Right lobe of liver (tissue), 6 donors: Measurements from ENCODE around the gene PNMA8C. TPM values are rescaled to one million over a fixed set of nuclear protein-coding genes. Genes with fewer than 3 reads are reported as not detected.
"Not testable (repeated sequence)": the region's sequence is repeated elsewhere in the genome, so short reads cannot be mapped to it uniquely, and the experiment has no call there.

ENCODE experiments used
- ATAC-seq, 4 donors: fragments of 200-7000 bp; cut with Tn5 transposase; one replicate each; pipeline ENCODE4 v1.9.1; 2020; ENCODE audit warnings: mild to moderate bottlenecking in 4 of 4, moderate library complexity in 4 of 4
- DNase-seq, 3 donors: peaks; one replicate each; pipeline ENCODE4 v3.0.0-alpha.2; 2020
- H3K27ac ChIP-seq, 3 donors: fragments of 200-600 bp; one replicate each; pipeline ENCODE4 v1.8.0; 2022
- H3K27me3 ChIP-seq, 2 donors: fragments of 200-600 bp; one replicate each; pipeline ENCODE4 v1.8.0; 2022
- H3K36me3 ChIP-seq, 4 donors: fragments of 200-600 bp; sonication (generic) in 1 of 4; one replicate each; pipeline versions ENCODE4 v1.5.1 to v1.8.0; 2017 to 2022; ENCODE audit warnings: control low read depth in 1 of 4
- H3K4me1 ChIP-seq, 4 donors: fragments of 200-600 bp; sonication (generic) in 1 of 4; one replicate each; pipeline versions ENCODE4 v1.5.1 to v1.8.0; 2017 to 2022; ENCODE audit warnings: control low read depth in 1 of 4
- H3K4me3 ChIP-seq, 3 donors: fragments of 200-600 bp; one replicate each; pipeline ENCODE4 v1.8.0; 2022
- H3K9me3 ChIP-seq, 4 donors: fragments of 200-600 bp; sonication (generic) in 1 of 4; one replicate each; pipeline versions ENCODE4 v1.5.1 to v1.8.0; 2017 to 2022; ENCODE audit warnings: control low read depth in 1 of 4
- CTCF ChIP-seq, 4 donors: fragments of 200-600 bp in 3 of 4; fragments of 450-650 bp in 1 of 4; IDR thresholded peaks; one replicate each; pipeline versions ENCODE4 v1.5.1 to v1.8.0; 2016 to 2022; ENCODE audit warnings: antibody characterized with exemption in 4 of 4, mild to moderate bottlenecking in 2 of 4
- POLR2A ChIP-seq: fragments of 450-650 bp; IDR thresholded peaks from one replicate; pipeline ENCODE4 v1.6.1; 2017; ENCODE audit warnings: antibody characterized with exemption, mild to moderate bottlenecking
- WGBS: methylation state at CpG from one replicate; pipeline ENCODE4 v1.1.6; 2018; ENCODE audit warnings: low coverage, low lambda C conversion rate; ENCODE audit not compliant: insufficient coverage; ENCODE audit errors: missing lambda C conversion rate; 5-methylcytosine and 5-hydroxymethylcytosine counted together
- intact Hi-C, 2 donors: fragments of 100-400 bp; cut with DNase I; formaldehyde crosslinking; loops; one replicate each; pipeline versions ENCODE4 v1.11.2 to v1.14.1; 2022
- total RNA-seq, 6 experiments: library from RNA; depleted of rRNA in 2 of 6; stranded (reverse); fragments of >200 nt in 2 of 6; fragmentation: NEBNext Ultra II Directional in 3 of 6; extraction: Animal tissue kit (Norgen Biotek cat#: 25700) in 3 of 6; gene quantifications; one replicate each; pipeline versions ENCODE4 v1.1.0 to v1.2.4, GENCODE V29; 2016 to 2023
- donor health status: DM: no; HTN: yes; CAD: no.
- donor health status: DM: no; HTN: no; CAD: no.
- donor health status: DM: no; HTN: no; CAD: no.
- donor health status: DM: no; HTN: yes; CAD: no.
- donor health status: DM: no; HTN: yes; CAD: no.

Gene PNMA8C
- total RNA-seq, 6 experiments from 2014 or later = not detected

- peaks cover 0 to 4% (median 0%) of the 10 kb centered on the region in 4 donors for H3K4me1 ChIP-seq
- no peak overlapping the region for H3K4me3 ChIP-seq
- WGBS = 100% methylated on average over 1 of the region's 2 CpGs
- TF ChIP-seq CTCF (IDR thresholded peaks at IDR 0.05) (no peak), POLR2A (no peak)
- H3K9me3 ChIP-seq = no peaks in the 10 kb centered on the region
- ATAC-seq (no peak), DNase-seq (no peak)
- no peak overlapping the region for H3K27ac ChIP-seq
- H3K36me3 ChIP-seq = peaks cover 4 to 62% (median 16%) of the 10 kb centered on the region in 4 donors
- H3K27me3 ChIP-seq = no peaks in the 10 kb centered on the region
- intact Hi-C loops = loop anchor here in 1 of 2 donors (10.0 kb wide), 1 partner anchor 96 kb away; no protein-coding TSS in a partner anchor
These were observed 48.0 kb downstream of the PNMA8C start for GRCh38 chr19:46380690-46381089.

GRCh38 chr19:46378268-46378667, 50.5 kb downstream of the PNMA8C start:
- 35% methylated on average over 2 of the region's 2 CpGs for WGBS
- DNase-seq (no peak), ATAC-seq (peak in 2 of 4 donors; percentile 16 to 45)
- H3K4me3 ChIP-seq = no peak overlapping the region
- H3K4me1 ChIP-seq = peaks cover 0 to 14% (median 7%) of the 10 kb centered on the region in 4 donors
- H3K27ac ChIP-seq = no peak overlapping the region
- peaks cover 4 to 54% (median 16%) of the 10 kb centered on the region in 4 donors for H3K36me3 ChIP-seq
- H3K27me3 ChIP-seq = no peaks in the 10 kb centered on the region
- TF ChIP-seq CTCF (IDR thresholded peaks at IDR 0.05) (no peak), POLR2A (no peak)
- intact Hi-C loops = no loop called here
- no peaks in the 10 kb centered on the region for H3K9me3 ChIP-seq

DNA sequence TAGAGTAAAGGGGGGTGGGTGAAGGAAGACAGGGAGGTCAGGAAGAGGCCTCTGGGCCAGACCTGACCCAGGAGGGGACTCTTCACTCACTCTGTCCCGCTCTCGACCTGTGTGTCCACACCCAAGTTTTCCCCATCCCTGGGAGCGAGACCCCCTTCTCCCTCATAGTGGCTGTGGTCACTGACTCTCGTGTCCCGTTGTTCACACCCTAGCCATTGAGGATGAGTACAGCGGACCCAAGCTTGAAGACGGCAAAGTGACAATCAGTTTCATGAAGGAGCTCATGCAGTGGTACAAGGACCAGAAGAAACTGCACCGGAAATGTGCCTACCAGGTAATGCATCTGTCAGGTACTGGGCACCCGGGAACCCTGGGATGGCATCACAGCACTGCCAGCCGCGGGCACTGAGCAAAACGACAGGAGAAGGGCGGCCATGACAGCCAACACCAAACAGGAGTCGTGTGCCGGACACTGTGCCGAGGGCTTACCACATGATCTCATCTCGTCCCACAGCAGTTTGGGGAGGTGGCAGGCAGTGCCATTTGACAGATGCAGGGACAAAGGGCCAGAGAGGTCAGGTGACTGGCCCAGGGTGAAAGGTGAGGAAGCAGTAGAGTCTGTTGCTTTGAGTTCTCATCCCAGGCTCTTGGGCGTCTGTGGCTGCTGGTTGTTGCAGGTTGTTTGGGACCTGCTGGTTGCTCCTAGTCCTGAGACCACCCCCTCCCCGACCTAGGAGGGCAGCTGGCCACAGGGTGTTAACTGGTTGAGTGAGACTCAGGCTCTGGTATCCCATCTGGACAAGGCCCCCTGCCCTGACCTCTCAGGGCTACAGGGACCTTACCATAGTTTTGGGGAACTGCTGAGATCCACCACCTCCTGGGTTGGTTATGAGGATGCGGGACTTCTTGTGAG, 52.2 kb downstream of the PNMA8C start:
- intact Hi-C loops = no loop called here
- Histone ChIP-seq H3K4me3 (no peak overlapping the region), H3K27me3 (no peaks in the 10 kb centered on the region), H3K9me3 (no peaks in the 10 kb centered on the region), H3K4me1 (peaks cover 0 to 15% (median 7%) of the 10 kb centered on the region in 4 donors), H3K27ac (no peak overlapping the region), H3K36me3 (peaks cover 0 to 42% (median 10%) of the 10 kb centered on the region in 4 donors)
- TF ChIP-seq CTCF (IDR thresholded peaks at IDR 0.05) (no peak), POLR2A (no peak)
- DNase-seq (peak; percentile 14 to 37 (median 32)), ATAC-seq (no peak)
- WGBS = 97% methylated on average over 11 of the region's 20 CpGs

- H3K9me3 ChIP-seq, H3K4me3 ChIP-seq, ATAC-seq, intact Hi-C loops, H3K27ac ChIP-seq, H3K27me3 ChIP-seq: not testable (repeated sequence)
- Histone ChIP-seq H3K36me3 (peaks cover 0 to 34% (median 7%) of the 10 kb centered on the region in 4 donors), H3K4me1 (peaks cover 0 to 15% (median 7%) of the 10 kb centered on the region in 4 donors)
- peak; percentile 16 to 37 (median 31) for DNase-seq
- WGBS = no CpG with 5 or more reads among the region's 22 CpGs
These were observed 53.2 kb downstream of the PNMA8C start for GRCh38 chr19:46375476-46376067.

Other genes with a start within 250 kb of the PNMA8C start
- not detected for gene IGFL1, start 199.2 kb downstream of the PNMA8C start, total RNA-seq
- gene HIF3A, start 131.9 kb downstream of the PNMA8C start, total RNA-seq = 1 to 10 TPM in 5 of 6 experiments, under 1 TPM in 1; 0.47 to 9.2 (median 4.5) TPM
- 10 to 100 TPM; 23.9 to 47.8 (median 36.0) TPM for gene PPP5C, start 81.8 kb downstream of the PNMA8C start, total RNA-seq
- under 1 TPM in 5 of 6 experiments, not detected in 1; 0.26 to 0.55 (median 0.44) TPM for gene CCDC8, start 15.4 kb downstream of the PNMA8C start, total RNA-seq
- under 1 TPM in 4 of 6 experiments, not detected in 2; 0.06 to 0.26 (median 0.23) TPM for gene PNMA8A, start 42.6 kb upstream of the PNMA8C start, total RNA-seq
- gene PNMA8B, start 66.9 kb upstream of the PNMA8C start, total RNA-seq = under 1 TPM; 0.20 to 0.55 (median 0.33) TPM
- gene CALM3, start 172.4 kb upstream of the PNMA8C start, total RNA-seq = 100 to 1,000 TPM in 1 of 6 experiments, 10 to 100 TPM in 5; 83.8 to 119 (median 92.2) TPM
- 1 to 10 TPM; 2.4 to 4.1 (median 3.0) TPM for gene PTGIR, start 196.2 kb upstream of the PNMA8C start, total RNA-seq
- not detected for gene GNG8, start 207.3 kb upstream of the PNMA8C start, total RNA-seq
- 1 to 10 TPM in 3 of 6 experiments, under 1 TPM in 3; 0.46 to 1.6 (median 0.93) TPM for gene DACT3, start 232.2 kb upstream of the PNMA8C start, total RNA-seq